HG03159 (cell line): ENCODE data around the gene KCNE3.

Experiments
- ATAC-seq: cut with Tn5 transposase; IDR thresholded peaks from one replicate; pipeline ENCODE4 v1.9.1; 2021; ENCODE audit warnings: mild to moderate bottlenecking, moderate library complexity; ENCODE audit not compliant: unreplicated experiment

The KCNE3 gene

GRCh38 chr11:74471668-74472429, 4.5 kb upstream of the KCNE3 start:
- ATAC-seq, result no peak

- no peak for ATAC-seq
Observed at GRCh38 chr11:74471037-74471436, 3.7 kb upstream of the KCNE3 start.

- no peak for ATAC-seq
Observed at GRCh38 chr11:74470526-74470925, 3.2 kb upstream of the KCNE3 start.

- no peak for ATAC-seq
Observed at GRCh38 chr11:74468936-74469335, 1.6 kb upstream of the KCNE3 start.

- ATAC-seq, result no peak
Observed at GRCh38 chr11:74468521-74468920, 1.2 kb upstream of the KCNE3 start.

- no peak for ATAC-seq
Observed at GRCh38 chr11:74468058-74468457, 709 bp upstream of the KCNE3 start.

GRCh38 chr11:74465291-74465708, 2.0 kb downstream of the KCNE3 start:
- ATAC-seq, result no peak

GRCh38 chr11:74464746-74465145, 2.6 kb downstream of the KCNE3 start:
- no peak for ATAC-seq

- no peak for ATAC-seq
Observed at GRCh38 chr11:74463216-74463615, 4.1 kb downstream of the KCNE3 start.

GRCh38 chr11:74462631-74463030, 4.7 kb downstream of the KCNE3 start:
- no peak for ATAC-seq

GRCh38 chr11:74462009-74462408, 5.3 kb downstream of the KCNE3 start:
- no peak for ATAC-seq

GRCh38 chr11:74460481-74461154, 6.7 kb downstream of the KCNE3 start:
- no peak for ATAC-seq

- no peak for ATAC-seq
Observed at GRCh38 chr11:74460065-74460464, 7.3 kb downstream of the KCNE3 start.

- ATAC-seq, result no peak
Observed at GRCh38 chr11:74459584-74459983, 7.8 kb downstream of the KCNE3 start.

- ATAC-seq, result no peak
Observed at GRCh38 chr11:74457356-74457755, 10.0 kb downstream of the KCNE3 start.

- ATAC-seq, result no peak
Observed at GRCh38 chr11:74453373-74453975, 13.9 kb downstream of the KCNE3 start.

- ATAC-seq, result no peak
Observed at GRCh38 chr11:74452366-74452765, 15.0 kb downstream of the KCNE3 start.

- no peak for ATAC-seq
Observed at GRCh38 chr11:74450318-74450717, 17.0 kb downstream of the KCNE3 start.

- peak; percentile 70 for ATAC-seq
Observed at GRCh38 chr11:74449369-74449931, 17.9 kb downstream of the KCNE3 start.

GRCh38 chr11:74447720-74448119, 19.6 kb downstream of the KCNE3 start:
- no peak for ATAC-seq

GRCh38 chr11:74446532-74446938, 20.8 kb downstream of the KCNE3 start:
- no peak for ATAC-seq
